K562 (cell line): Measurements from ENCODE around the gene ZNF346. TPM values are rescaled to one million over a fixed set of nuclear protein-coding genes. Genes with fewer than 3 reads are reported as not detected.

Experiments
- ATF7 ChIP-seq: fragments of 450-650 bp; IDR thresholded peaks from 2 replicates; pipeline ENCODE4 v1.7.1; 2014; ENCODE audit warnings: mild to moderate bottlenecking, moderate library complexity
- CHD7 ChIP-seq: fragments of 200-600 bp; sonication (generic); IDR thresholded peaks from one replicate; pipeline ENCODE4 v1.6.1; 2012; ENCODE audit warnings: mild to moderate bottlenecking, low read depth, low read length, inconsistent platforms
- EP300 ChIP-seq: IDR thresholded peaks from 2 replicates; pipeline ENCODE4 v1.6.1; 2012; ENCODE audit warnings: low read length, improper control_type of control experiment
- ESRRA ChIP-seq: fragments of 450-650 bp; IDR thresholded peaks from 2 replicates; pipeline ENCODE4 v1.6.1; 2014; ENCODE audit warnings: low read depth, mild to moderate bottlenecking, moderate library complexity, borderline replicate concordance
- GABPB1 ChIP-seq: sonication (generic); formaldehyde crosslinking; IDR thresholded peaks from 2 replicates; pipeline ENCODE4 v1.8.0; 2022; ENCODE audit warnings: mild to moderate bottlenecking, missing genetic modification reagents
- GATAD2B ChIP-seq: fragments of 450-650 bp; IDR thresholded peaks from 2 replicates; pipeline ENCODE4 v1.6.1; 2017; ENCODE audit warnings: mild to moderate bottlenecking, borderline replicate concordance
- GTF2B ChIP-seq: IDR thresholded peaks from 2 replicates; pipeline ENCODE4 v1.6.1; 2011; ENCODE audit not compliant: insufficient read length; ENCODE audit errors: extremely low read depth
- NFIC ChIP-seq: fragments of 450-650 bp; IDR thresholded peaks from 2 replicates; pipeline ENCODE4 v1.6.1; 2017; ENCODE audit warnings: mild to moderate bottlenecking, inconsistent platforms
- POLR2AphosphoS5 ChIP-seq: IDR thresholded peaks from 2 replicates; pipeline ENCODE4 v1.6.1; 2011; ENCODE audit warnings: mild to moderate bottlenecking, low read depth, low read length, moderate library complexity; ENCODE audit not compliant: control insufficient read depth, insufficient read depth
- RNF2 ChIP-seq: sonication (generic); IDR thresholded peaks from 2 replicates; pipeline ENCODE4 v1.6.1; 2016
- SIN3B ChIP-seq: fragments of 450-650 bp; IDR thresholded peaks from 2 replicates; pipeline ENCODE4 v1.6.1; 2017; ENCODE audit warnings: low read depth, mild to moderate bottlenecking, moderate library complexity
- TAF9B ChIP-seq: fragments of 450-650 bp; IDR thresholded peaks from 2 replicates; pipeline ENCODE4 v1.6.1; 2018; ENCODE audit warnings: mild to moderate bottlenecking; ENCODE audit not compliant: partially characterized antibody
- ZNF551 ChIP-seq: fragments of 250-450 bp; sonication (Bioruptor Pico); IDR thresholded peaks from 2 replicates; pipeline ENCODE4 v1.5.0; 2021; ENCODE audit warnings: mild to moderate bottlenecking, moderate library complexity
- ZNF696 ChIP-seq: fragments of 250-450 bp; sonication (Bioruptor Pico); conservative IDR thresholded peaks from 2 replicates; pipeline ENCODE4 v1.4.0; 2020; ENCODE audit warnings: mild to moderate bottlenecking, moderate library complexity
- polyA plus RNA-seq, 8 experiments: library from polyadenylated mRNA; depleted of rRNA in 4 of 8; stranded (reverse) in 5 of 8; unstranded in 3 of 8; fragments of >200 nt; fragmentation: Nextera tagmentation in 2 of 8; fragmentation: Illumina TruSeq in 1 of 8; extraction: Ambion mirVana in 2 of 8; extraction: Trizol in 1 of 8; gene quantifications; 2 replicates each; pipeline versions ENCODE4 v1.2.1 to v1.2.3, GENCODE V29; 2011 to 2014; ENCODE audit warnings: inconsistent platforms in 1 of 8, missing spikeins in 1 of 8
- total RNA-seq, 7 experiments: library from RNA; depleted of rRNA in 6 of 7; stranded (reverse); fragments of >200 nt in 6 of 7; fragmentation: Illumina TruSeq in 2 of 7; extraction: Trizol in 2 of 7; gene quantifications; 2 replicates each; pipeline versions ENCODE4 v1.2.1 to v1.2.3, GENCODE V29; 2011 to 2021; ENCODE audit warnings: low replicate concordance in 1 of 7
- TF ChIP-seq, protein P1 (sequence below): fragments of 250-450 bp; sonication (Bioruptor Pico); IDR thresholded peaks from 2 replicates; pipeline ENCODE4 v1.4.0; 2020; ENCODE audit warnings: borderline replicate concordance

The ZNF346 gene
- total and polyA plus RNA-seq, 9 of the 15 experiments (the other 6 are each of a cell fraction or from before 2014, with no cell fraction given): 5.0 to 25.1 (median 20.1) TPM

DNA sequence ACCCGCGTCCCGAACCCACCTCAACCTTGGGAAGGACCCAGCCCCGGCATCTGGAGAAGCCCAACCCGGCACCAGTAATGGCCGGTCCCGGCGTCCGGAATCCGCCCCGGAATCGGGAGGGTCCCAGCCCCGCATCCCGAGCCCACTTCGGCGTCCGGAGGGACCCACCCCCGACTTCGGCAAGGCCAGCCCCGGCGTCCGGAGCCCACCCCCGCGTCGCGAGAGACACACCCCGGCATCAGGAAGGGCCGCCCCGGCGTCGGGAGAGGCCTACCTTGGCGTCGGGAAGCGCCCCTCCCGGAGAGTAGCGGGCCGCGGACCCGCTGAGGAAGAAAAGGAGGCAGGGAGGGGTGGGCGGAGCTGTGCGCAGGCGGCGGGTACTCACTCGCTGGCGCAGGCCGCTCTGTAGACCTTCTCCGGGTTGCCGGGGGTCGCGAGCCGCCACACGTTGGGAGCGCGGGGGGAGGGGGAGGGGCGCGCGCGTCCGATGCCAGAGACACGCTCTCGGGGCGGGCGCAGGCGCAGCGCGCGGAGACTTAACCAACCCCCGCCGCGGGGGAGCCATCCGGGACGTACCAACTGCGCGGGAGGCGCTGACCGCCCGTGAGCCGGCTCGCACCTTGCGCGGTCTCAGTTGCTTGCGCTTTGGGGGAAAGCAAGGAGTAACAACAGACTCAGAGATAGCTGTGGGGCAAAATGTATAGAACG is 16.1 kb upstream of the ZNF346 start, which contains the start of gene UIMC1 (continued):
- TF ChIP-seq CHD7: no peak
- peak; percentile 35; the same call in 1 of the 2 replicates for TF ChIP-seq NFIC
- TF ChIP-seq ESRRA: peak; percentile 42; the same call in 1 of the 2 replicates
- peak; percentile 99 for TF ChIP-seq ATF7
- TF ChIP-seq SIN3B: 0 out of 2 replicates have a peak, but pooled peaks have one; percentile 21
- peak; percentile 74 for TF ChIP-seq RNF2
- TF ChIP-seq, protein P1, sequence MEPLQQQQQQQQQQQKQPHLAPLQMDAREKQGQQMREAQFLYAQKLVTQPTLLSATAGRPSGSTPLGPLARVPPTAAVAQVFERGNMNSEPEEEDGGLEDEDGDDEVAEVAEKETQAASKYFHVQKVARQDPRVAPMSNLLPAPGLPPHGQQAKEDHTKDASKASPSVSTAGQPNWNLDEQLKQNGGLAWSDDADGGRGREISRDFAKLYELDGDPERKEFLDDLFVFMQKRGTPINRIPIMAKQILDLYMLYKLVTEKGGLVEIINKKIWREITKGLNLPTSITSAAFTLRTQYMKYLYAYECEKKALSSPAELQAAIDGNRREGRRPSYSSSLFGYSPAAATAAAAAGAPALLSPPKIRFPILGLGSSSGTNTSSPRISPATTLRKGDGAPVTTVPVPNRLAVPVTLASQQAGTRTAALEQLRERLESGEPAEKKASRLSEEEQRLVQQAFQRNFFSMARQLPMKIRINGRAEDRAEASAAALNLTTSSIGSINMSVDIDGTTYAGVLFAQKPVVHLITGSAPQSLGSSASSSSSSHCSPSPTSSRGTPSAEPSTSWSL (CRISPR knock-in tag): no peak
- 0 out of 2 replicates have a peak, but pooled peaks have one; percentile 45 for TF ChIP-seq GATAD2B
- TF ChIP-seq GABPB1: peak; percentile 65
- TF ChIP-seq ZNF551 (CRISPR knock-in tag): no peak
- TF ChIP-seq TAF9B: peak; percentile 73
- no peak for TF ChIP-seq ZNF696 (CRISPR knock-in tag)
- TF ChIP-seq EP300: no peak
- no peak for TF ChIP-seq GTF2B
- TF ChIP-seq POLR2AphosphoS5: peak; percentile 64; the same call in 1 of the 2 replicates
